HCT116 (cell line): ENCODE data around the gene TOX3.

Experiments
- ZNF274 ChIP-seq: fragments of 200-500 bp; sonication (Bioruptor generic); IDR thresholded peaks from 2 replicates; pipeline ENCODE4 v1.6.1; 2014; ENCODE audit warnings: mild to moderate bottlenecking, low read depth, low read length, inconsistent platforms
- TF ChIP-seq, protein P1 (sequence below), 3 experiments: fragments of 200-600 bp in 1 of 3; sonication (generic) in 1 of 3; IDR thresholded peaks in 2 of 3; conservative IDR thresholded peaks in 1 of 3; 2 replicates each; pipeline ENCODE4 v1.5.1; 2012 to 2017; ENCODE audit warnings: low read depth in 2 of 3, low read length in 2 of 3, antibody characterized with exemption in 1 of 3, borderline replicate concordance in 1 of 3, control low read depth in 1 of 3, mild to moderate bottlenecking in 1 of 3, mixed read lengths in 1 of 3, mixed run types in 1 of 3, moderate library complexity in 1 of 3; ENCODE audit not compliant: insufficient read depth in 1 of 3

GRCh38 chr16:52453644-52454043 is 93.3 kb downstream of the TOX3 start:
- TF ChIP-seq ZNF274 = no peak
- TF ChIP-seq, protein P1, sequence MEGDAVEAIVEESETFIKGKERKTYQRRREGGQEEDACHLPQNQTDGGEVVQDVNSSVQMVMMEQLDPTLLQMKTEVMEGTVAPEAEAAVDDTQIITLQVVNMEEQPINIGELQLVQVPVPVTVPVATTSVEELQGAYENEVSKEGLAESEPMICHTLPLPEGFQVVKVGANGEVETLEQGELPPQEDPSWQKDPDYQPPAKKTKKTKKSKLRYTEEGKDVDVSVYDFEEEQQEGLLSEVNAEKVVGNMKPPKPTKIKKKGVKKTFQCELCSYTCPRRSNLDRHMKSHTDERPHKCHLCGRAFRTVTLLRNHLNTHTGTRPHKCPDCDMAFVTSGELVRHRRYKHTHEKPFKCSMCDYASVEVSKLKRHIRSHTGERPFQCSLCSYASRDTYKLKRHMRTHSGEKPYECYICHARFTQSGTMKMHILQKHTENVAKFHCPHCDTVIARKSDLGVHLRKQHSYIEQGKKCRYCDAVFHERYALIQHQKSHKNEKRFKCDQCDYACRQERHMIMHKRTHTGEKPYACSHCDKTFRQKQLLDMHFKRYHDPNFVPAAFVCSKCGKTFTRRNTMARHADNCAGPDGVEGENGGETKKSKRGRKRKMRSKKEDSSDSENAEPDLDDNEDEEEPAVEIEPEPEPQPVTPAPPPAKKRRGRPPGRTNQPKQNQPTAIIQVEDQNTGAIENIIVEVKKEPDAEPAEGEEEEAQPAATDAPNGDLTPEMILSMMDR (IDR thresholded peaks at IDR 0.05 in 2 of 3, conservative IDR thresholded peaks at IDR 0.05 in 1 of 3; ENCODE audit: borderline replicate concordance in 1 of 3, insufficient read depth in 1 of 3, low read depth in 2 of 3, low read length in 2 of 3) = no peak
